Measurements from ENCODE around the gene SPATA2. TPM values are rescaled to one million over a fixed set of nuclear protein-coding genes. Genes with fewer than 3 reads are reported as not detected.

Gene SPATA2
- total RNA-seq, 1 experiment from 2014 or later: 6.6 TPM

DNA sequence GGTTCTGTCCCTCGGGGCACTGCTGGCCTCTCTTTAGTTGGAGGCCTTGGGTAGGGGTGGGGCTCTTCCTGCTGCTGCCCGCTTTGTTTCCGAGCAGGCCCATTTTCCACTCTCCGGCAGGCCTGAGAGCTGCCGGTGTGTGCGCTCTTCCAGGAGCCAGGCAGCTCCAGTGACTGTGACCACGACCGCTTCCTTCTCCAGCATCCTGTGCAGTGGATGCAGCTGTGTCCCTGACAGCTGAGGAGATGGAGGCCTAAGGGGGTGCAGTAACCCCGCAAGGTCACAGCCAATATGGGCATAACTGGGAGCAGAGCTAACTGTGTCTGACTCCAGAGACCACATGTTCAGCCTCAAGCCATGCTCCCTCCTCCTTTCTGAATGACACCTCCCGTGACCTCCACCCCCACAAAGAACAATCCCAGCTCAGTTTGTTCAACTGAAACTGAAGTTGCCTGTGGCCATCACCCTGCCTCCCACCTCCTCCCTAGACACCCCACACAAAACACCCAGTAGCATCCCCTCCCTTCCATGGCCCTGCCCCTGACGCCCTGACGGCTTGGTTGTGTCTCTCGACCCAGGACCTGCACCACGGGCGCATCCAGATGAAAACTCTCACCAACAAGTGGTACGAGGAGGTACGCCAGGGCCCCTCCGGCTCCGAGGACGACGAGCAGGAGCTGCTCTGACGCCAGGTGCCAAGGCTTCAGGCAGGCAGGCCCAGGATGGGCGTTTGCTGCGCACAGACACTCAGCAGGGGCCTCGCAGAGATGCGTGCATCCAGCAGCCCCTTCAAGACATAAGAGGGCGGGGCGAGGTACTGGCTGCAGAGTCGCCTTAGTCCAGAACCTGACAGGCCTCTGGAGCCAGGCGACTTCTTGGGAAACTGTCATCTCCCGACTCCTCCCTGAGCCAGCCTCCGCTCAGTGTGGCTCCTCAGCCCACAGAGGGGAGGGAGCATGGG, 27.8 kb downstream of the SPATA2 start:
- Histone ChIP-seq H3K9me2 (ENCODE audit: insufficient read depth) (no peaks in the 10 kb centered on the region), H3K4me2 (ENCODE audit: low read length) (no peak overlapping the region), H3K36me3 (ENCODE audit: control insufficient read depth in 1 of 2, insufficient read depth in 2 of 2, low read length in 2 of 2) (no peaks in the 10 kb centered on the region), H3K4me3 (replicated peaks in 1 of 2; ENCODE audit: low read depth in 1 of 2, low read length in 2 of 2) (no peak overlapping the region), H3K9ac (ENCODE audit: low read length) (no peak overlapping the region), H3K27ac (ENCODE audit: low read depth, low read length) (no peak overlapping the region; the same call in 1 of the 2 replicates), H3K79me2 (ENCODE audit: insufficient read depth, low read length) (no peaks in the 10 kb centered on the region), H3K4me1 (ENCODE audit: control insufficient read depth in 1 of 2, insufficient read depth in 2 of 2, low read length in 2 of 2) (peaks cover 0 to 5% of the 10 kb centered on the region in 2 experiments; a peak in 1 of 4 replicates), H3K27me3 (ENCODE audit: insufficient read depth, low read length) (no peaks in the 10 kb centered on the region), H2AFZ (ENCODE audit: low read depth, low read length, poor library complexity, severe bottlenecking) (no peak overlapping the region), H4K20me1 (ENCODE audit: insufficient read depth) (no peaks in the 10 kb centered on the region), H3K9me3 (ENCODE audit: control insufficient read depth in 1 of 2, insufficient read depth in 1 of 2, low read depth in 1 of 2, low read length in 2 of 2) (no peaks in the 10 kb centered on the region)
- peak; percentile 10; the same call in 1 of the 2 replicates for ATAC-seq
- ChIA-PET CTCF (interaction anchor here (0.6 to 5.5 kb wide), 16 partner anchors 9 to 387 kb away, joined by 3 to 43 read pairs (median 4); no protein-coding TSS in a partner anchor), POLR2A (no interaction called here), RAD21 (ENCODE audit: low non-redundant PET in 1 of 2, low total read pairs in 2 of 2, uncharacterized antibody in 2 of 2, unreplicated experiment in 2 of 2) (interaction anchor here (0.7 to 1.5 kb wide), 2 partner anchors 276 to 279 kb away, joined by 3 to 4 read pairs; no protein-coding TSS in a partner anchor)
- intact Hi-C loops (cut with micrococcal nuclease): loop anchor here (1.0 to 5.0 kb wide), 3 partner anchors 185 to 345 kb away; no protein-coding TSS in a partner anchor
- DNase-seq (ENCODE audit: low read depth, low spot score): no peak
- TF ChIP-seq ZNF274 (IDR thresholded peaks at IDR 0.05; ENCODE audit: low read depth, low read length) (no peak), EZH2 (IDR thresholded peaks at IDR 0.05) (no peak), ELF1 (IDR thresholded peaks at IDR 0.05; ENCODE audit: borderline replicate concordance, low read depth) (no peak), CBX3 (IDR thresholded peaks at IDR 0.05; ENCODE audit: low read depth) (no peak), TCF7L2 (IDR thresholded peaks at IDR 0.05; ENCODE audit: borderline replicate concordance, extremely low read depth, insufficient read depth, insufficient read length) (no peak), SIN3A (IDR thresholded peaks at IDR 0.05; ENCODE audit: low read depth) (no peak), JUND (IDR thresholded peaks at IDR 0.05) (no peak)
- TF ChIP-seq, protein P1, sequence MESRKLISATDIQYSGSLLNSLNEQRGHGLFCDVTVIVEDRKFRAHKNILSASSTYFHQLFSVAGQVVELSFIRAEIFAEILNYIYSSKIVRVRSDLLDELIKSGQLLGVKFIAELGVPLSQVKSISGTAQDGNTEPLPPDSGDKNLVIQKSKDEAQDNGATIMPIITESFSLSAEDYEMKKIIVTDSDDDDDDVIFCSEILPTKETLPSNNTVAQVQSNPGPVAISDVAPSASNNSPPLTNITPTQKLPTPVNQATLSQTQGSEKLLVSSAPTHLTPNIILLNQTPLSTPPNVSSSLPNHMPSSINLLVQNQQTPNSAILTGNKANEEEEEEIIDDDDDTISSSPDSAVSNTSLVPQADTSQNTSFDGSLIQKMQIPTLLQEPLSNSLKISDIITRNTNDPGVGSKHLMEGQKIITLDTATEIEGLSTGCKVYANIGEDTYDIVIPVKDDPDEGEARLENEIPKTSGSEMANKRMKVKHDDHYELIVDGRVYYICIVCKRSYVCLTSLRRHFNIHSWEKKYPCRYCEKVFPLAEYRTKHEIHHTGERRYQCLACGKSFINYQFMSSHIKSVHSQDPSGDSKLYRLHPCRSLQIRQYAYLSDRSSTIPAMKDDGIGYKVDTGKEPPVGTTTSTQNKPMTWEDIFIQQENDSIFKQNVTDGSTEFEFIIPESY (IDR thresholded peaks at IDR 0.05; ENCODE audit: extremely low read depth, insufficient replicate concordance, low read length): no peak
- TF ChIP-seq, protein P2, sequence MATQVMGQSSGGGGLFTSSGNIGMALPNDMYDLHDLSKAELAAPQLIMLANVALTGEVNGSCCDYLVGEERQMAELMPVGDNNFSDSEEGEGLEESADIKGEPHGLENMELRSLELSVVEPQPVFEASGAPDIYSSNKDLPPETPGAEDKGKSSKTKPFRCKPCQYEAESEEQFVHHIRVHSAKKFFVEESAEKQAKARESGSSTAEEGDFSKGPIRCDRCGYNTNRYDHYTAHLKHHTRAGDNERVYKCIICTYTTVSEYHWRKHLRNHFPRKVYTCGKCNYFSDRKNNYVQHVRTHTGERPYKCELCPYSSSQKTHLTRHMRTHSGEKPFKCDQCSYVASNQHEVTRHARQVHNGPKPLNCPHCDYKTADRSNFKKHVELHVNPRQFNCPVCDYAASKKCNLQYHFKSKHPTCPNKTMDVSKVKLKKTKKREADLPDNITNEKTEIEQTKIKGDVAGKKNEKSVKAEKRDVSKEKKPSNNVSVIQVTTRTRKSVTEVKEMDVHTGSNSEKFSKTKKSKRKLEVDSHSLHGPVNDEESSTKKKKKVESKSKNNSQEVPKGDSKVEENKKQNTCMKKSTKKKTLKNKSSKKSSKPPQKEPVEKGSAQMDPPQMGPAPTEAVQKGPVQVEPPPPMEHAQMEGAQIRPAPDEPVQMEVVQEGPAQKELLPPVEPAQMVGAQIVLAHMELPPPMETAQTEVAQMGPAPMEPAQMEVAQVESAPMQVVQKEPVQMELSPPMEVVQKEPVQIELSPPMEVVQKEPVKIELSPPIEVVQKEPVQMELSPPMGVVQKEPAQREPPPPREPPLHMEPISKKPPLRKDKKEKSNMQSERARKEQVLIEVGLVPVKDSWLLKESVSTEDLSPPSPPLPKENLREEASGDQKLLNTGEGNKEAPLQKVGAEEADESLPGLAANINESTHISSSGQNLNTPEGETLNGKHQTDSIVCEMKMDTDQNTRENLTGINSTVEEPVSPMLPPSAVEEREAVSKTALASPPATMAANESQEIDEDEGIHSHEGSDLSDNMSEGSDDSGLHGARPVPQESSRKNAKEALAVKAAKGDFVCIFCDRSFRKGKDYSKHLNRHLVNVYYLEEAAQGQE (IDR thresholded peaks at IDR 0.05; ENCODE audit: low read depth): no peak
- BruUV-seq (replicated peaks): no TSS peak
